ES-I3 (cell line): ENCODE results near the gene SURF1.

Source experiments
- H3K36me3 ChIP-seq: 2 replicates; pipeline ENCODE4 v1.6.1; 2013; ENCODE audit warnings: mild to moderate bottlenecking, low read length, control low read depth, moderate library complexity; ENCODE audit not compliant: insufficient read depth
- H3K4me1 ChIP-seq: 2 replicates; pipeline ENCODE4 v1.6.1; 2013; ENCODE audit warnings: mild to moderate bottlenecking, control low read depth, low read length; ENCODE audit not compliant: insufficient read depth
- H3K9ac ChIP-seq: 2 replicates; pipeline ENCODE4 v1.6.1; 2013; ENCODE audit warnings: low read depth, mild to moderate bottlenecking, low read length, moderate library complexity
- H3K9me3 ChIP-seq: 2 replicates; pipeline ENCODE4 v1.6.1; 2013; ENCODE audit warnings: mild to moderate bottlenecking, low read length, moderate library complexity; ENCODE audit not compliant: control insufficient read depth, insufficient read depth

SURF1 gene

DNA sequence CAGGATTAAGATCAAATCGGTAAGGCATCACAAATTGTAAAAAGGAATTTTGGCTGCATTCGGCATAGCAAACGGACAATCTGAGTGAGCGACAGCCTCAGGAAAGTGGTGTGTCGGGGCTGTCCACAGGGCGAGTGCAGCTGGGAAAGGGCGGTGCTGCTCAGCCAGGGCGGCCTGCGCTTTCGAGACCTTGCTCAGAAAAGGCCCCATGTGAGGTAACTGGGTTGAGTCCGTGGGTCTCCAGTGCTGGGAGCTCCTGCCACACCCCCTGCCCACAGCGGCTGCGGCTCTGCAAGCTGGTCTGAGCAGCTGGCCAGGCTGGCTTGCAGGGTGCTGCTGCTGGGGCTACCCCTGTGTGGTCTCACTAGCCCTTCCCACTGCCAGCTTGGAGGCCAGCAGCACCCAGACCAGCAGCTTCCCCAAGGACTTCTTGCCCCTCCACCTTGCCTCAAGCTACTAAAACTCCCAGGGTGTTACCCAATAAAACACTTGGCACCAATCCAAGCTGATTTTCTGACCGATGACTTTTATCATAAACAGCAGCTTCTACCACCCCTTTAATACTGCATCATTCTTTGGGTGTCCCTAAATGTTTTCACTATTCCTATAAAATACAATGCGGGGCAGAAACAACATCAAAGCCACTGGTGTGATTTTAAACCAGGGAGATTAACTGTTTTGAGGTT, 6.2 kb upstream of the SURF1 start:
- H3K36me3 ChIP-seq = peaks cover 19% of the 10 kb centered on the region
- H3K9me3 ChIP-seq = no peaks in the 10 kb centered on the region
- no peak overlapping the region for H3K9ac ChIP-seq
- no peaks in the 10 kb centered on the region for H3K4me1 ChIP-seq

DNA sequence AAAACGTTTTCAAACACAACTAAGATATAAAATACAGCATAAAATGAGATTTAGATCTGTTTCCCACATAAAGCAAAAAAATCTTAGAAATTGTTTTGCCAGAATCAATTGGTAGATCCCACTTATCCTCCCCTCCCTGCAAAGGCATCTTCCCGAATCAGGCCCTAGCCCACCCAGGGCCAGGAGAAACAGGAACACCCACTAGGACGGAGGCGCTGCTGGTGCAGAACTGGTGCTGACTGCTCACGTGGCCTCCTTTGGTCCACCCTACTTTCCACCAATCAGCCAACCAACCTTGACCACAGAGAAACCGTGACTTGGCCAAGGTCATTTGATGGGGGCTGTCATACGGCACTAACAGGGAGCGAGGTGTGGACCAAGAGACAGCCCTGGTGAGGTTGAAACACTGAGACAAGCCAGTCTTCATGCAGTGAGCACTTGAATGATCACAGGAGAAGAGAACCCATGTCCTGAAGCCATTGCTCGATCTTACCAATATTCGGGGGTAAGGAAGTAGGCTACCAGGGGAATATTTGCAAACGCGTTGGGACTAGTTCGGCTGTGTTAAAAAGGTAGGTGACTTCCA, 5.3 kb upstream of the SURF1 start:
- Histone ChIP-seq H3K36me3 (peaks cover 19% of the 10 kb centered on the region), H3K9ac (no peak overlapping the region), H3K9me3 (no peaks in the 10 kb centered on the region), H3K4me1 (no peaks in the 10 kb centered on the region)

DNA sequence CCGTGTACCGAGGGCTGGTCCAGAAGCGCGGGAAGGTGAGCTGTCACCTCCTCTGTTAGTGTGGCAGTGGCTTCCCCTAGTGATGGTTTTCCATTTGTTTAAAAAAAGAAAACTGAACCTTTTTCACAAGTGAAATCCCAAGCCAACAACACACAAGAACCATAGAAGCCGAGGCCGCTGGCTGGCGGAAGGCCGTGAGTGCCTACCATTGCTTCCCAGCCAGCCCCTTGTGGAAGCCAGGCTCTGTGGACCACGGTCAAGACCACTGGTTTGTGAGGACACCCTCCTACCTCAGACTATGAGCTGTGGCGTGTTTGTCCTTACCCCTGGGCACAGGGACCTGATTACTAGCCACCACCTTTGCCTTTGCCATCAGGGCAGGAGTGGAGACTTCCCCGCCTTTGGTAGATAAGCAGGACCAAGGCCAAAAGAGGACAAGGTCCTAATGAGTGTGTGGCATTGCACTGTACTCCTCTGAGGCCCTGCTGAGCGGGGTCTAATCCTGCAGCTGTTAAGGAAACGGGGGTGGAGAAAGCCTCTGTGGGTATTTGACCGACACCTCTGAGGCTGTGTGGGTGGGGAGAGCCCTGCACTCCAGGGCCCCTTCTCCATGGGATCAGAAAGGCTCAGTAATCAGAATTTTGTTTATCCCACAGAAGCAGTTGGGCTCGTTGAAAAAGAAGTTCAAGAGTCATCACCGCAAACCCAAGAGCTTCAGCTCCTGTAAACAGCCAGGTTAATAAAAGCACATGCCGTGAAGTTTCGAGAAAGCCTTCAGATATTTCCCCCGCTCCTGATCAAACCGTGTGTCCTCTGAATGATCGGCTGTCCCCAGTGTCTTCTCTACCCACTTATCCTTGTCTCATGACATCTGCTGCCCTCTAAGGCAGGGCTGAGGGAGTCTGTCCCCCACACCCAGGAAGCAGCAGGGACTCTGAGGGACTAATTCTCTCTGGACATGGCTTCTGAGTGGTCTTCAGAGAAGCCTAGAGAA, 4.4 kb upstream of the SURF1 start:
- Histone ChIP-seq H3K4me1 (no peaks in the 10 kb centered on the region), H3K9ac (no peak overlapping the region), H3K9me3 (no peaks in the 10 kb centered on the region), H3K36me3 (peaks cover 16% of the 10 kb centered on the region)

DNA sequence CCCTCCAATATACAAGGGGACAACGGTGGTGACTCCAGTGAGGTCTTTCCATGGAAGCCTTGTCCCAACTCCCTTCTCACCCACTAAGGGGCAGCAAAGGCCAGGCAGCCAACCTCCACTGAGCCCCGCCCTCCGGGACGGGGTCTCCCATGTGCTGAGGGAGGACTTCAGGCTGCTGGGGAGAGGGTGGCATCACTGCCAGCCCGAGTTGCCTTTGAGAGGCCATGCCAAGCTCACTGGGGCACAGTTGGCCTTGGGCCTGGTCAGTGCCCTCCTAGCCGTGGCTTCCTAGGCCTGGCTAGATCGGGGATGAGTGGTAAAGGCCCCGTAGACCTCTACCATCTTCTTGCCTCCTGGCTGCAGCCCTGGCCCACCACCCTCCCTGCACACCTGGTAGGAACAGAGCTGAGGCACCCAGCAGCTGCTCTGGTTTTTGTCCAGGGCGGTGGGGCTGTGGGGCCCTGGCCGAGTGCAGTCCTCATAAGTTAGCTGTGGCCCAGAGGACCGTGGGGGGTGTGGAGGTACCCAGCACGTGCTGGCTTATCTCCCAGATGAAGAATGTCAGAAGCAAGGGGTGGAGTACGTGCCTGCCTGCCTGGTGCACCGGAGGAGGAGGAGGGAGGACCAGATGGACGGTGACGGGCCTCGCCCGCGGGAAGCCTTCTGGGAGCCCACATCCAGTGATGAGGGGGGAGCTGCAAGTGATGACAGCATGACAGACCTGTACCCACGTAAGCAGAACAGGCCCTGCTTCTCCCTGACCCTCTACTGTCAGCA, 3.3 kb upstream of the SURF1 start:
- no peaks in the 10 kb centered on the region for H3K4me1 ChIP-seq
- no peaks in the 10 kb centered on the region for H3K9me3 ChIP-seq
- H3K36me3 ChIP-seq = peaks cover 10% of the 10 kb centered on the region
- H3K9ac ChIP-seq = no peak overlapping the region

DNA sequence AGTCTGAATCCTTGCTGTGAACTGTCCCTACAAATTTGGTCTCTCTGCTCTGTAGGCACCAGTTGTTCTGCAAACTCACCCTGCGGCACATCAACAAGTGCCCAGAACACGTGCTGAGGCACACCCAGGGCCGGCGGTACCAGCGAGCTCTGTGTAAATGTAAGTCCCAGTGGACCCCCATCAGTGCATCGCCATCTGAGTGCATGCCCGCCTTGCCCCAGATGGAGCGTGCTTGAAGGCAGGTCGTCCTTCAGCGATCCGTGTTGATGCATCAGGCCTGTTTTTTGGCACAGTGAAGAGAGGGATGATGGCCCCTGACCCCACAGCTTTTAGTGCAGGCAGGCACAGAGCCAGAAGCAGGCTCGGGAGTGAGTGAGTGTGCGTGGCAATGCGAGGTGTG, 1.4 kb upstream of the SURF1 start:
- H3K36me3 ChIP-seq = peaks cover 10% of the 10 kb centered on the region
- H3K4me1 ChIP-seq = no peaks in the 10 kb centered on the region
- no peak overlapping the region for H3K9ac ChIP-seq
- H3K9me3 ChIP-seq = no peaks in the 10 kb centered on the region

DNA sequence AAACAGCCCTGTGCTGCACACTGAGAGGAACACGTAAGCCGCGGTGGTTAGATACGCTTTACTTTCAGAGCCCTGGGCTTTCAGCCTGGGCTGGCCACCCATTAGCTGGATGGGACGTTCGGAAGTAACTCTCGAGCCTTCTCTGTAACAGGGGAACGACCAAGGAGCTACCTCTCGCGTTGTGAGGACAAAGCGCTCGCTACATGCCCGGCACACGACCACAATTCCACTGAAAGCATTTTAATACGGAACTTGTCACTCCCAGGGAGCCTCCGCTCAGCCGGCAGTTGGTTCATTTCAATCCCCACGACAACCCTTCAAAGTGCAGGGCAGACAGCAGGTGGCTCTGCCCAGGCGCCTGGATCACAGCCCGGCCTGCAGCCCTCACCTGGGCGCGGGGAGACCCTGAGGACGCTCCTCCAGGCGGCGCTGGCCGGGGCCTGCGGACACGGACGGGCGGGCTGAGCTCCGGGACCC, 368 bp downstream of the SURF1 start:
- H3K9ac ChIP-seq = peak overlapping the region; percentile 84

DNA sequence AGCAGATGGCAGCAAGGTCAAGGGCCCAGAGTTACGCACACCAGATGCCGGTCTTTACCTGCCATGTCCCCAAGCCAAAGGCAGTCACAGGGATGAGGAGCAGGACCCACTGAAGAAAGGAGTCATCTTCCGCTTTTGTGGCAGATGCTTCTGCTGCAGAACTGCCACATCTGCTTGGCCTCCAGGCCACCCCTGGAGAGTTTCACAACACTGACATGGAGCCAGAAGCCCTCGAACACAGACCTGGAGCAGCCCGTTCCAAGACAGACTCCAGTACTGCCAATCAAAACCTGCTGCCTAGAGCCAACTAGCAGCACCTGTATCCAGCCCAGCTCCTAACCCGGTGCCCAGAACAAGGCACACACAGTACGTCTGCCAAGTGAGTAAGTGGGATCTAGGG, 1.5 kb downstream of the SURF1 start:
- Histone ChIP-seq H3K36me3 (peaks cover 20% of the 10 kb centered on the region), H3K9ac (no peak overlapping the region), H3K4me1 (no peaks in the 10 kb centered on the region), H3K9me3 (no peaks in the 10 kb centered on the region)

More for the DNA sequence above, 368 bp downstream of the SURF1 start:
- H3K9me3 ChIP-seq = no peaks in the 10 kb centered on the region
- H3K36me3 ChIP-seq = peaks cover 8% of the 10 kb centered on the region
- no peaks in the 10 kb centered on the region for H3K4me1 ChIP-seq

DNA sequence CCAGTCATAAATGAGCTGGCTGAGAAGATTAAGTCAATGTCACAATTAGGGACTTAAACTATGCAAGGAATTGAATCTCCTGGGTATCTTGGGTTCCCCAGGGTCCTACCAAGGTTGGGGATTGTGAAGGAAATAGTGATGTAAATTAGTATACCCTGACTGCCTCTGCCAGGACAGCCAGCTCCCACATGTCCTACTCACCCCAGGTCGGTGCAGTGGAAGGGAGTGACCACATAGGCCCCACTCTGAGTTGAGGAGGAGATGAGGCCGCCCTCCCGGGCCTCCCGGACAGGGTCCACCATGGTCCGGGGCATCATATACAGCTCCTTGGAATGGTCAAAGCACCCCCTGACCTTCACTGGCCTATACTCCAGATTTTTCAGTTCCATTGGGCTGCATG, 2.7 kb downstream of the SURF1 start:
- Histone ChIP-seq H3K36me3 (peaks cover 29% of the 10 kb centered on the region), H3K9me3 (no peaks in the 10 kb centered on the region), H3K4me1 (no peaks in the 10 kb centered on the region), H3K9ac (no peak overlapping the region)

DNA sequence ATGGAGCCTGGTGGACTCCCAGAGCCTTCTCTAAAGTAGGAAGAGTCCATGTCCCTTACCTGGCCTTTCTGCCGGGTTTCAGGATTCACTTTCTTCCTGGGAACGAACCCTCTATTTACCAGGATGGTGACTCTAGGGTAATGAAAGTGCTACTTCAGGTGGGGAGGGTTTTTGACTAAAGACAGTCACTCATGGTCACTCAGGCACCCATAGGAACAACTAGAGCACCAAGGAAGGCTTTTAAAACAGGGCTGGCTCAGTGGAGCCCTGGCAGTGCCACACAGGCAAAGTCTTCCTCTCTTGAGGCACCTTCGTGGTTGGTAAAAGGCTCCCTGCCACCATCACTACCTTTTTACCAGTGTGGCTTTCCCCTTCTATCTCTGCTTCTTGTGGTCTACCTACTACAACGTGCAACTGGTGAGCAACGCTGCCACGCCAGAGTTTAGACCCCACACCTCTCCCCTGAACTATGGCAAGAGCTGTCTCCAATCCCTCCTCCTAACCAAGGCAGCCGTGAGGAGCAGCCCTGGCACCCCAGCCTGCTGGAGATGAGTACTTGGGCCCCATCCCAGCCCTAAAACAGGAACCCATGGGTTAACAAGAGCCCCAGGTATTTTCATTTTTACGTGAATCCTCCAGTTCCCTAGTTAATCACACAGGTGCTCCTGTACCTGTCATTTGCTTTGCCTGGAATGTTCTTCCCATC, 3.5 kb downstream of the SURF1 start:
- peaks cover 29% of the 10 kb centered on the region for H3K36me3 ChIP-seq
- no peaks in the 10 kb centered on the region for H3K9me3 ChIP-seq
- no peak overlapping the region for H3K9ac ChIP-seq
- H3K4me1 ChIP-seq = no peaks in the 10 kb centered on the region

DNA sequence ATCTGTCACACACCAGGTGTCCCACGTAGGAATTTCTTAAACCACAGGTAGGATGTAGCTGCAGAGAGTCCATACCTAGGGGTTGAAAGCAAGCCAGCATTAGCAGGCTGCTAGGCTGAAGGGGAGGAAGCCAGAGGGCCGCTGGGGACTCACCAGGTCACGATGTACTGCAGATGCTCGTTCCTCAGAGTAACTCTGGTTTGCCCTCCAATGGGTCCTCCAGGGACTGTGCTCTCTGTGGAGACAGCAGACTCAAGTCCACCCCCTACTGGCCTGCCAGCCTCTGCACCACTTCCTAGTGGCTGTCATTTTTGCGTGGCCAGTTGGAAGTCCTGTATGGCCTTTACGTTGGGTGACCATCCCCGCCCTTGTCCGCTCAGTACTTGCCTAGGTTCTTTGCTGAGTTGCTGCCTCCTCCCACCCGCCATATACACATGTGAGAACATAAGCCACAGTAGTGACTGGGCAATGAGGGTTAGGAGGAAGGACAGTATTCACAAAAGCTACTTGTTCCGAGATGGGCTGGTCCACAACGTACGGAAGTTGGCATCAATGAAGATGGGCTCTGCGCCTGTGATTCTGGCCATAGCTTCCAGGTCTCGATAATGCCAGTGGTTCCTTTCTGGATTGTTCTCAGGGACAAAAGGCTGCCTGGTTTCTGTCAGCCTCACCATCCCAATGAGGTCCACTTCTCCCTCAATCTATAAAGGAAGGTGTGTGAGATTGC, 4.2 kb downstream of the SURF1 start:
- H3K36me3 ChIP-seq = peaks cover 29% of the 10 kb centered on the region
- H3K9ac ChIP-seq = no peak overlapping the region

DNA sequence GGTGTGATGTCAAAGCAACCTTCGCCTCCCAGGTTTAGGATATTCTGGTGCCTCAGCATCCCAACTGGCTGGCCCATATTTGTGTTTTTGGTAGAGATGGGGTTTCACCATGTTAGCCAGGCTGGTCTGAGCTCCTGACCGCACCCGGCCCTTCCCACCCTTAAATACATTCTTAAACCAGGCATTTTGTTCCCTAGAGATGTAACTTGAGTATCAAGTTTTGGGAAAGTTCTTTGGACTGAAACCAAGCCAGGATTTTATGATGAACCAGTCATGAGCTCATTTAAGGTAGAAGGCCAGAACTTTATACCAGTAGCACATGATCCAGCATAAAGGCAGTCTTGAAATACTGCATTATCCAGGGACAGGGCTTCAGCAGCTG, 4.8 kb downstream of the SURF1 start:
- peaks cover 1% of the 10 kb centered on the region; the same call in 1 of the 2 replicates for H3K4me1 ChIP-seq
- H3K36me3 ChIP-seq = peaks cover 29% of the 10 kb centered on the region
- H3K9ac ChIP-seq = no peak overlapping the region
- H3K9me3 ChIP-seq = no peaks in the 10 kb centered on the region

More for the DNA sequence above, 4.2 kb downstream of the SURF1 start:
- Histone ChIP-seq H3K4me1 (no peaks in the 10 kb centered on the region), H3K9me3 (no peaks in the 10 kb centered on the region)

DNA sequence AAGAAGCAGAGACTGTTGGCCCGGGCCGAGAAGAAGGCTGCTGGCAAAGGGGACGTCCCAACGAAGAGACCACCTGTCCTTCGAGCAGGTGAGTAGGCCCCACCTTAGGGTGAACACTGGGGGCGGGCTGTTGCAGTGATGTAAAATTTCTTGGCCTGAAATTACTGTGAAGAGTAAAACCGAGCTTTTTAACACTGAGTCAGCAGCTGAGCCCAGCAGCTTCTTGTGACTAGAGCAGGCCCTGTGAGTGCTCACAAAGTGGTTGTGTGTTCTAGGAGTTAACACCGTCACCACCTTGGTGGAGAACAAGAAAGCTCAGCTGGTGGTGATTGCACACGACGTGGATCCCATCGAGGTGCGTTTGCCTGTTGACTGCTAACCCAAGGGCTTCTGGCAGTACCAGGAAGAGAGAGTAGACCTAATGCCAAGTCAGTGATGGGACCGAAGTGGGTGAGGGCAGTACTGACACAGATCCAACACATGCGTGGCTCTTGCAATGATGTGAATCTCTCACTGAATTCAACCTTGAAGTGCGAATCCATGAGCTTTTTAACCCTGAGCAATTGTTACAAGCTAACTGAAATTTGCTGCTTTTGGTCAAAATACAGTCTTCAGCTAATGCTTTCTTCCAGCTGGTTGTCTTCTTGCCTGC, 6.2 kb downstream of the SURF1 start:
- Histone ChIP-seq H3K4me1 (peaks cover 4% of the 10 kb centered on the region; the same call in 1 of the 2 replicates), H3K9ac (no peak overlapping the region), H3K36me3 (peaks cover 36% of the 10 kb centered on the region), H3K9me3 (no peaks in the 10 kb centered on the region)
